22Rv1 (cell line): Measurements from ENCODE around the gene SHISA5.

ENCODE experiments used
- CTCF ChIP-seq: fragments of 450-650 bp; IDR thresholded peaks from 2 replicates; pipeline ENCODE4 v1.5.1; 2017; ENCODE audit warnings: mild to moderate bottlenecking
- ZFX ChIP-seq: fragments of 450-650 bp; IDR thresholded peaks from 2 replicates; pipeline ENCODE4 v1.6.1; 2017; ENCODE audit warnings: antibody characterized with exemption, borderline replicate concordance

GRCh38 chr3:48502728-48503168 is 1.2 kb downstream of the SHISA5 start:
- no peak for TF ChIP-seq CTCF
- no peak for TF ChIP-seq ZFX
